IMR-90 (cell line): ENCODE measurements around the gene PPP6C. TPM values are rescaled to one million over a fixed set of nuclear protein-coding genes. Genes with fewer than 3 reads are reported as not detected.
A peak's percentile ranks its signal among the peaks of the same experiment; 100 is the strongest.

Experiments
- ATAC-seq: fragments of 200-7000 bp; cut with Tn5 transposase; 2 replicates; pipeline ENCODE4 v1.9.1; 2020; ENCODE audit warnings: low read depth, mild to moderate bottlenecking, moderate library complexity
- BruUV-seq: library from RNA; stranded (reverse); fragments of 400-500 nt; replicated peaks from 2 replicates; lab custom pipeline; 2021; lab: Mats Ljungman, UMichigan
- CTCF ChIA-PET: fragments of 300-600 bp; formaldehyde crosslinking; extraction: SDS; loops from one replicate; lab custom pipeline; 2021; ENCODE audit warnings: antibody characterized with exemption; lab: Yijun Ruan, JAX
- POLR2A ChIA-PET: fragments of 300-600 bp; sonication (Branson Sonifier 250); formaldehyde crosslinking; loops from one replicate; lab custom pipeline; 2022; ENCODE audit warnings: antibody characterized with exemption; ENCODE audit not compliant: unreplicated experiment; lab: Charles Lee
- DNase-seq: peaks from one replicate; pipeline ENCODE4 v3.0.0; 2013
- H2AFZ ChIP-seq: replicated peaks from 2 replicates; pipeline ENCODE3; 2013; ENCODE audit warnings: low read length, mild to moderate bottlenecking; ENCODE audit not compliant: poor library complexity
- H2AK5ac ChIP-seq: 2 replicates; pipeline ENCODE4 v1.6.1; 2013; ENCODE audit warnings: low read depth, low read length, inconsistent platforms
- H2AK9ac ChIP-seq: replicated peaks from 2 replicates; pipeline ENCODE3; 2013; ENCODE audit warnings: mild to moderate bottlenecking, low read depth, low read length, moderate library complexity; ENCODE audit not compliant: poor library complexity
- H2BK120ac ChIP-seq: 2 replicates; pipeline ENCODE4 v1.6.1; 2013; ENCODE audit warnings: low read depth, low read length, inconsistent platforms
- H2BK15ac ChIP-seq: 3 replicates; pipeline ENCODE4 v1.6.1; 2013; ENCODE audit warnings: low read depth, low read length, inconsistent platforms
- H2BK20ac ChIP-seq: 2 replicates; pipeline ENCODE4 v1.6.1; 2013; ENCODE audit warnings: low read depth, mild to moderate bottlenecking, inconsistent platforms, low read length, moderate library complexity
- H2BK5ac ChIP-seq: 2 replicates; pipeline ENCODE4 v1.6.1; 2013; ENCODE audit warnings: mild to moderate bottlenecking, low read depth, low read length, inconsistent platforms; ENCODE audit not compliant: poor library complexity, severe bottlenecking
- H3K14ac ChIP-seq: replicated peaks from 2 replicates; pipeline ENCODE4 v1.6.1; 2013; ENCODE audit warnings: low read depth, low read length, inconsistent platforms
- H3K18ac ChIP-seq: 2 replicates; pipeline ENCODE4 v1.6.1; 2013; ENCODE audit warnings: low read depth, low read length, control low read depth
- H3K23ac ChIP-seq: 2 replicates; pipeline ENCODE4 v1.6.1; 2013; ENCODE audit warnings: low read depth, low read length, inconsistent platforms
- H3K27ac ChIP-seq: 2 replicates; pipeline ENCODE4 v1.5.1; 2013; ENCODE audit warnings: mild to moderate bottlenecking, control low read depth, low read length; ENCODE audit not compliant: insufficient read depth
- H3K27me3 ChIP-seq: 2 replicates; pipeline ENCODE4 v1.6.1; 2013; ENCODE audit warnings: low read length; ENCODE audit not compliant: control insufficient read depth, insufficient read depth
- H3K36me3 ChIP-seq: 2 replicates; pipeline ENCODE4 v1.6.1; 2013; ENCODE audit warnings: low read length, mixed read lengths; ENCODE audit not compliant: control insufficient read depth, insufficient read depth
- H3K4ac ChIP-seq: 2 replicates; pipeline ENCODE4 v1.6.1; 2013; ENCODE audit warnings: low read depth, low read length, inconsistent platforms
- H3K4me1 ChIP-seq: 2 replicates; pipeline ENCODE4 v1.6.1; 2013; ENCODE audit warnings: low read length, mixed read lengths; ENCODE audit not compliant: control insufficient read depth, insufficient read depth
- H3K4me2 ChIP-seq: 2 replicates; pipeline ENCODE4 v1.6.1; 2013; ENCODE audit warnings: low read depth, mild to moderate bottlenecking, control low read depth, low read length, moderate library complexity
- H3K4me3 ChIP-seq: 2 replicates; pipeline ENCODE4 v1.5.1; 2013; ENCODE audit warnings: low read depth, mild to moderate bottlenecking, control low read depth, low read length, moderate library complexity; ENCODE audit not compliant: insufficient read depth
- H3K56ac ChIP-seq: 2 replicates; pipeline ENCODE4 v1.6.1; 2013; ENCODE audit warnings: low read length, inconsistent platforms; ENCODE audit not compliant: insufficient read depth; ENCODE audit errors: extremely low read depth
- H3K79me1 ChIP-seq, 2 experiments: 2 replicates each; pipeline ENCODE4 v1.6.1; 2013; ENCODE audit warnings: low read length in 2 of 2, inconsistent platforms in 1 of 2, low read depth in 1 of 2
- H3K9ac ChIP-seq: 2 replicates; pipeline ENCODE4 v1.6.1; 2013; ENCODE audit warnings: low read depth, low read length, control low read depth
- H3K9me1 ChIP-seq: 2 replicates; pipeline ENCODE4 v1.6.1; 2013; ENCODE audit warnings: low read length, inconsistent platforms; ENCODE audit not compliant: insufficient read depth
- H3K9me3 ChIP-seq: 2 replicates; pipeline ENCODE4 v1.6.1; 2013; ENCODE audit warnings: low read length; ENCODE audit not compliant: control insufficient read depth, insufficient read depth
- H4K20me1 ChIP-seq: 2 replicates; pipeline ENCODE4 v1.6.1; 2013; ENCODE audit warnings: low read length, inconsistent platforms; ENCODE audit not compliant: insufficient read depth
- H4K5ac ChIP-seq: 2 replicates; pipeline ENCODE4 v1.6.1; 2013; ENCODE audit warnings: mild to moderate bottlenecking, low read depth, low read length, control low read depth
- H4K8ac ChIP-seq, 2 experiments: 2 replicates each; pipeline ENCODE4 v1.6.1; 2013; ENCODE audit warnings: low read depth in 2 of 2, low read length in 2 of 2, control low read depth in 1 of 2, inconsistent platforms in 1 of 2
- H4K91ac ChIP-seq: 2 replicates; pipeline ENCODE4 v1.6.1; 2013; ENCODE audit warnings: low read depth, low read length, inconsistent platforms; ENCODE audit not compliant: insufficient read depth
- BHLHE40 ChIP-seq: fragments of 150-350 bp; IDR thresholded peaks from 2 replicates; pipeline ENCODE4 v1.6.1; 2016; ENCODE audit warnings: mild to moderate bottlenecking, low read depth, low read length
- CEBPB ChIP-seq: IDR thresholded peaks from 2 replicates; pipeline ENCODE4 v1.6.1; 2012; ENCODE audit warnings: low read depth, low read length, improper control_type of control experiment
- CHD1 ChIP-seq: IDR thresholded peaks from 2 replicates; pipeline ENCODE4 v1.6.1; 2012; ENCODE audit warnings: low read depth, low read length, improper control_type of control experiment
- MAFK ChIP-seq: IDR thresholded peaks from 2 replicates; pipeline ENCODE4 v1.6.1; 2012; ENCODE audit warnings: low read depth, low read length, improper control_type of control experiment
- MAZ ChIP-seq: IDR thresholded peaks from 2 replicates; pipeline ENCODE4 v1.6.1; 2012; ENCODE audit warnings: low read depth, mild to moderate bottlenecking, low read length, improper control_type of control experiment, moderate library complexity, borderline replicate concordance
- NFE2L2 ChIP-seq: fragments of 150-350 bp; IDR thresholded peaks from 2 replicates; pipeline ENCODE4 v1.6.1; 2016; ENCODE audit warnings: low read depth, mild to moderate bottlenecking, low read length
- POLR2A ChIP-seq: IDR thresholded peaks from 2 replicates; pipeline ENCODE4 v1.6.1; 2012; ENCODE audit warnings: mild to moderate bottlenecking, low read depth, low read length
- RAD21 ChIP-seq: IDR thresholded peaks from 2 replicates; pipeline ENCODE4 v1.6.1; 2012; ENCODE audit warnings: low read length, improper control_type of control experiment
- RCOR1 ChIP-seq: IDR thresholded peaks from 2 replicates; pipeline ENCODE4 v1.6.1; 2012; ENCODE audit warnings: mild to moderate bottlenecking, low read length, improper control_type of control experiment; ENCODE audit not compliant: insufficient replicate concordance
- RFX5 ChIP-seq: IDR thresholded peaks from 2 replicates; pipeline ENCODE4 v1.8.0; 2012; ENCODE audit warnings: low read depth, mild to moderate bottlenecking, low read length, moderate library complexity
- whole genome bisulfite sequencing, 2 experiments: methylation state at CpG; one replicate each; pipeline versions ENCODE4 v1.1.5 to v1.1.7; 2013; ENCODE audit warnings: missing lambda C conversion rate in 2 of 2; ENCODE audit not compliant: insufficient read length in 1 of 2; ENCODE audit errors: extremely low coverage in 2 of 2; 5-methylcytosine and 5-hydroxymethylcytosine counted together
- dilution Hi-C: fragments of 300-500 bp; cut with HindIII; formaldehyde crosslinking; loops from one replicate; pipeline ENCODE4 v1.14.3; 2018; ENCODE audit warnings: low sequenced_read_pairs; ENCODE audit not compliant: unreplicated experiment
- in situ Hi-C: fragments of 300-500 bp; cut with MboI; formaldehyde crosslinking; loops from 3 replicates; pipeline ENCODE4 v1.14.3; 2019; ENCODE audit warnings: low sequenced_read_pairs, inconsistent platforms, mixed read lengths
- intact Hi-C: fragments of 100-400 bp; cut with micrococcal nuclease; formaldehyde crosslinking; loops from 2 replicates; pipeline ENCODE4 v1.10.0; 2022
- polyA plus RNA-seq, 3 experiments: library from polyadenylated mRNA; depleted of rRNA; stranded (reverse); fragments of >200 nt; gene quantifications; 2 replicates each; pipeline ENCODE4 v1.2.3, GENCODE V29; 2012; ENCODE audit warnings: low replicate concordance in 1 of 3
- total RNA-seq: library from RNA; depleted of rRNA; stranded (reverse); fragments of >200 nt; gene quantifications from 2 replicates; pipeline ENCODE4 v1.2.3, GENCODE V29; 2012
- TF ChIP-seq, protein P1 (sequence below): fragments of 150-350 bp; IDR thresholded peaks from 2 replicates; pipeline ENCODE4 v1.6.1; 2017; ENCODE audit warnings: mild to moderate bottlenecking, antibody characterized with exemption, low read length, low read depth
- TF ChIP-seq, protein P2 (sequence below): conservative IDR thresholded peaks from 2 replicates; pipeline ENCODE4 v1.5.1; 2012; ENCODE audit warnings: mild to moderate bottlenecking, low read depth, low read length, improper control_type of control experiment
- TF ChIP-seq, protein P3 (sequence below): fragments of 150-350 bp; IDR thresholded peaks from 2 replicates; pipeline ENCODE4 v1.6.1; 2016; ENCODE audit warnings: low read depth, mild to moderate bottlenecking, low read length, moderate library complexity, borderline replicate concordance

PPP6C gene
- total and polyA plus RNA-seq, 2 of the 4 experiments (the other 2 are of a cell fraction), result 14.5 to 15.4 TPM

DNA sequence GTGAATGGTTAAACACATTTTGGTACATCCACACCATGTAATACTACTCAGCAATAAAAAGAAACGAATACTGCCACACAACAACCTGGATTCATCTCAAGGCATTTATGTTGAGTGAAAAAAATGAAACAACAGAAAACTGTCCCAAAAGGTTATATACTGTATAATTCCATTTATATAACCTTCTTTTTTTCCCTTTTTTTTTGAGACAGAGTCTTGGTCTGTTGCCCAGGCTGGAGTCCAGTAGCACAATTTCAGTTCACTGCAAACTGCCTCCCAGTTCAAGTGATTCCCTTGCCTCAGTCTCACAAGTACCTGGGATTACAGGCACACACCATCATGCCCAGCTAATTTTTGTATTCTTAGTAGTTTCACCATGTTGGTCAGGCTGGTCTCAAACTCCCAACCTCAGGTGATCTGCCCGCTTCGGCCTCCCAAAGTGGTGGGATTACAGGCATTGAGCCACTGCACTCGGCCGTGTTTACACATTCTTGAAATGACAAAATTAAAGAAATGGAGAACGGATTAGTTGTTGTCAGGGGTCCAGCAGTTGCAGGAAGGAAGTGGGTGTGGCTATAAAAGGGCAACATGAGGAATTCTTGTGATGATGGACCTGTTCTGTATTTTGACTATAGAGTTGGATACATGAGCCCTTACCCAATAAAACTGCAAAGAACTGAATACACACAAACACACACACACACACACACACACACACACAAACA is 17.4 kb downstream of the PPP6C start:
- no peak overlapping the region for H3K56ac ChIP-seq
- TF ChIP-seq MAZ (no peak), RAD21 (no peak), POLR2A (no peak), NFE2L2 (no peak), CHD1 (no peak), MAFK (no peak), RFX5 (no peak), BHLHE40 (no peak), RCOR1 (no peak), CEBPB (no peak)
- TF ChIP-seq, protein P1, sequence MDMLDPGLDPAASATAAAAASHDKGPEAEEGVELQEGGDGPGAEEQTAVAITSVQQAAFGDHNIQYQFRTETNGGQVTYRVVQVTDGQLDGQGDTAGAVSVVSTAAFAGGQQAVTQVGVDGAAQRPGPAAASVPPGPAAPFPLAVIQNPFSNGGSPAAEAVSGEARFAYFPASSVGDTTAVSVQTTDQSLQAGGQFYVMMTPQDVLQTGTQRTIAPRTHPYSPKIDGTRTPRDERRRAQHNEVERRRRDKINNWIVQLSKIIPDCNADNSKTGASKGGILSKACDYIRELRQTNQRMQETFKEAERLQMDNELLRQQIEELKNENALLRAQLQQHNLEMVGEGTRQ, result no peak
- TF ChIP-seq, protein P2, sequence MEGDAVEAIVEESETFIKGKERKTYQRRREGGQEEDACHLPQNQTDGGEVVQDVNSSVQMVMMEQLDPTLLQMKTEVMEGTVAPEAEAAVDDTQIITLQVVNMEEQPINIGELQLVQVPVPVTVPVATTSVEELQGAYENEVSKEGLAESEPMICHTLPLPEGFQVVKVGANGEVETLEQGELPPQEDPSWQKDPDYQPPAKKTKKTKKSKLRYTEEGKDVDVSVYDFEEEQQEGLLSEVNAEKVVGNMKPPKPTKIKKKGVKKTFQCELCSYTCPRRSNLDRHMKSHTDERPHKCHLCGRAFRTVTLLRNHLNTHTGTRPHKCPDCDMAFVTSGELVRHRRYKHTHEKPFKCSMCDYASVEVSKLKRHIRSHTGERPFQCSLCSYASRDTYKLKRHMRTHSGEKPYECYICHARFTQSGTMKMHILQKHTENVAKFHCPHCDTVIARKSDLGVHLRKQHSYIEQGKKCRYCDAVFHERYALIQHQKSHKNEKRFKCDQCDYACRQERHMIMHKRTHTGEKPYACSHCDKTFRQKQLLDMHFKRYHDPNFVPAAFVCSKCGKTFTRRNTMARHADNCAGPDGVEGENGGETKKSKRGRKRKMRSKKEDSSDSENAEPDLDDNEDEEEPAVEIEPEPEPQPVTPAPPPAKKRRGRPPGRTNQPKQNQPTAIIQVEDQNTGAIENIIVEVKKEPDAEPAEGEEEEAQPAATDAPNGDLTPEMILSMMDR, result no peak
- TF ChIP-seq, protein P3, sequence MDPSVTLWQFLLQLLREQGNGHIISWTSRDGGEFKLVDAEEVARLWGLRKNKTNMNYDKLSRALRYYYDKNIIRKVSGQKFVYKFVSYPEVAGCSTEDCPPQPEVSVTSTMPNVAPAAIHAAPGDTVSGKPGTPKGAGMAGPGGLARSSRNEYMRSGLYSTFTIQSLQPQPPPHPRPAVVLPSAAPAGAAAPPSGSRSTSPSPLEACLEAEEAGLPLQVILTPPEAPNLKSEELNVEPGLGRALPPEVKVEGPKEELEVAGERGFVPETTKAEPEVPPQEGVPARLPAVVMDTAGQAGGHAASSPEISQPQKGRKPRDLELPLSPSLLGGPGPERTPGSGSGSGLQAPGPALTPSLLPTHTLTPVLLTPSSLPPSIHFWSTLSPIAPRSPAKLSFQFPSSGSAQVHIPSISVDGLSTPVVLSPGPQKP, result no peak
- no peak overlapping the region for H3K18ac ChIP-seq
- no peak overlapping the region for H2AK9ac ChIP-seq
- H3K4ac ChIP-seq, result peak overlapping the region; percentile 33; the same call in 1 of the 2 replicates
- H2AK5ac ChIP-seq, result peak overlapping the region; percentile 83; the same call in 1 of the 2 replicates
- H2BK20ac ChIP-seq, result no peak overlapping the region
- peaks cover 14% of the 10 kb centered on the region for H3K4me1 ChIP-seq
- no peak overlapping the region; the same call in 1 of the 2 replicates for H3K4me2 ChIP-seq
- no peak overlapping the region; the same call in 1 of the 2 replicates for H3K27ac ChIP-seq
- H4K5ac ChIP-seq, result no peak overlapping the region
- H3K23ac ChIP-seq, result peak overlapping the region; percentile 49; the same call in 1 of the 2 replicates
- no peak for DNase-seq
- POLR2A ChIA-PET, result no interaction called here
- peaks cover 36 to 64% of the 10 kb centered on the region in 2 experiments for H3K79me1 ChIP-seq
- H2BK120ac ChIP-seq, result no peak overlapping the region
- no peaks in the 10 kb centered on the region for H3K9me3 ChIP-seq
- H2BK5ac ChIP-seq, result peak overlapping the region; percentile 78
- no peak overlapping the region for H3K14ac ChIP-seq
- no TSS peak for BruUV-seq
- no peak overlapping the region for H2BK15ac ChIP-seq
- dilution Hi-C loops, result no loop called here
- H4K20me1 ChIP-seq, result peaks cover 13% of the 10 kb centered on the region
- H2AFZ ChIP-seq, result no peak overlapping the region
- H3K27me3 ChIP-seq, result no peaks in the 10 kb centered on the region
- no peak overlapping the region for H4K8ac ChIP-seq
- H3K36me3 ChIP-seq, result peaks cover 2% of the 10 kb centered on the region; the same call in 1 of the 2 replicates
- WGBS, 2 experiments, result 20% methylated on average over 3 of the region's 6 CpGs; no CpG with 5 or more reads in 1 of the 2 experiments
- in situ Hi-C loops, result no loop called here
- no peak overlapping the region for H4K91ac ChIP-seq
- CTCF ChIA-PET, result no interaction called here
- H3K9me1 ChIP-seq, result peaks cover 3% of the 10 kb centered on the region; the same call in 1 of the 2 replicates
- intact Hi-C loops, result no loop called here
- H3K4me3 ChIP-seq, result no peak overlapping the region
- H3K9ac ChIP-seq, result no peak overlapping the region
- peak; percentile 9; the same call in 1 of the 2 replicates for ATAC-seq
